Measurements from ENCODE around the gene GLT1D1.

DNA sequence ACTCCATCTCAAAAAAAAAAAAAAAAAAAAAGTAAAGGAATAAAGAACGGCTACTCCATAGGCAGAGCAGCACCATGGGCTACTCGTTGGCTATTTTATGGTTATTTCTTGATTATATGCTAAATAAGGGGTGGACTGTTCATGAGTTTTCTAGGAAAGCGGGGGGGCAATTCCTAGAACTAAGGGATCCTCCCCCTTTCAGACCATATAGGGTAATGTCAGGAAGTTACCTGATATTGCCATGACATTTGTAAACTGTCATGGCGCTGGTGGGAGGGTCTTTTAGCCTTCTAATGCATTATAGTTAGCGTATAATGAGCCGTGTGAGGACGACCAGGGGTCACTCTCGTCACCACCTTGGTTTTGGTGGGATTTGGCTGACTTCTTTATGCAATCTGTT lies 142.3 kb downstream of the GLT1D1 start:
- TF ChIP-seq, protein P1, sequence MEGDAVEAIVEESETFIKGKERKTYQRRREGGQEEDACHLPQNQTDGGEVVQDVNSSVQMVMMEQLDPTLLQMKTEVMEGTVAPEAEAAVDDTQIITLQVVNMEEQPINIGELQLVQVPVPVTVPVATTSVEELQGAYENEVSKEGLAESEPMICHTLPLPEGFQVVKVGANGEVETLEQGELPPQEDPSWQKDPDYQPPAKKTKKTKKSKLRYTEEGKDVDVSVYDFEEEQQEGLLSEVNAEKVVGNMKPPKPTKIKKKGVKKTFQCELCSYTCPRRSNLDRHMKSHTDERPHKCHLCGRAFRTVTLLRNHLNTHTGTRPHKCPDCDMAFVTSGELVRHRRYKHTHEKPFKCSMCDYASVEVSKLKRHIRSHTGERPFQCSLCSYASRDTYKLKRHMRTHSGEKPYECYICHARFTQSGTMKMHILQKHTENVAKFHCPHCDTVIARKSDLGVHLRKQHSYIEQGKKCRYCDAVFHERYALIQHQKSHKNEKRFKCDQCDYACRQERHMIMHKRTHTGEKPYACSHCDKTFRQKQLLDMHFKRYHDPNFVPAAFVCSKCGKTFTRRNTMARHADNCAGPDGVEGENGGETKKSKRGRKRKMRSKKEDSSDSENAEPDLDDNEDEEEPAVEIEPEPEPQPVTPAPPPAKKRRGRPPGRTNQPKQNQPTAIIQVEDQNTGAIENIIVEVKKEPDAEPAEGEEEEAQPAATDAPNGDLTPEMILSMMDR (IDR thresholded peaks at IDR 0.05) = no peak
- TF ChIP-seq EZH2 (IDR thresholded peaks at IDR 0.05) = no peak
